ENCODE results near the gene LRIT1. TPM values are rescaled to one million over a fixed set of nuclear protein-coding genes. Genes with fewer than 3 reads are reported as not detected.

Gene LRIT1
- total RNA-seq, 4 donors from 2014 or later: not detected

DNA sequence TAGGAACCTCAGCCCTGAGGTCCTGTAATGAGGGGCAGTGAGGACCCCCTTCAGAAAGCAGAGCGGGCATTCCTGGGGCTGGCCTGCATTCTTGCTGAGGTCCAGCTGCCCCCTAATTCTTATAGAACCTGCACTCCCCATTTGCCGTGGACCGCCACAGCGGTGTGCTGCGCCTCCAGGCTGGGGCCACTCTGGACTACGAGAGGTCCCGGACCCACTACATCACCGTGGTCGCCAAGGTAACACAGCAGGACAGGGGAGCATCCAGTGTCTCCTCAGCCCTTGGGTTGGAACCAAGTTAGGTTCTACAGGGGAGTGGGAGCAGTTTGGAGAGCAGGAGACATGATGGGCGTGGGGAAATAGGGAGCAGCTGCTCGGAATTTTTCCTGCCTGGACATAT, 39.7 kb downstream of the LRIT1 start:
- H3K4me3 ChIP-seq: no peak overlapping the region
- DNase-seq (no peak), ATAC-seq (no peak)
- no peaks in the 10 kb centered on the region for H3K4me1 ChIP-seq
- no peaks in the 10 kb centered on the region for H3K9me3 ChIP-seq
- TF ChIP-seq, protein P1, sequence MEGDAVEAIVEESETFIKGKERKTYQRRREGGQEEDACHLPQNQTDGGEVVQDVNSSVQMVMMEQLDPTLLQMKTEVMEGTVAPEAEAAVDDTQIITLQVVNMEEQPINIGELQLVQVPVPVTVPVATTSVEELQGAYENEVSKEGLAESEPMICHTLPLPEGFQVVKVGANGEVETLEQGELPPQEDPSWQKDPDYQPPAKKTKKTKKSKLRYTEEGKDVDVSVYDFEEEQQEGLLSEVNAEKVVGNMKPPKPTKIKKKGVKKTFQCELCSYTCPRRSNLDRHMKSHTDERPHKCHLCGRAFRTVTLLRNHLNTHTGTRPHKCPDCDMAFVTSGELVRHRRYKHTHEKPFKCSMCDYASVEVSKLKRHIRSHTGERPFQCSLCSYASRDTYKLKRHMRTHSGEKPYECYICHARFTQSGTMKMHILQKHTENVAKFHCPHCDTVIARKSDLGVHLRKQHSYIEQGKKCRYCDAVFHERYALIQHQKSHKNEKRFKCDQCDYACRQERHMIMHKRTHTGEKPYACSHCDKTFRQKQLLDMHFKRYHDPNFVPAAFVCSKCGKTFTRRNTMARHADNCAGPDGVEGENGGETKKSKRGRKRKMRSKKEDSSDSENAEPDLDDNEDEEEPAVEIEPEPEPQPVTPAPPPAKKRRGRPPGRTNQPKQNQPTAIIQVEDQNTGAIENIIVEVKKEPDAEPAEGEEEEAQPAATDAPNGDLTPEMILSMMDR (IDR thresholded peaks at IDR 0.05 in 4 of 5, conservative IDR thresholded peaks at IDR 0.05 in 1 of 5): no peak
- TF ChIP-seq POLR2A (IDR thresholded peaks at IDR 0.05): no peak
- H3K27me3 ChIP-seq: peaks cover 0 to 3% (median under 1%) of the 10 kb centered on the region in 3 donors
- intact Hi-C loops (cut with DNase I; ENCODE audit: low total_unique reads): no loop called here
- in situ Hi-C loops (cut with MboI; ENCODE audit: low sequenced_read_pairs in 4 of 4): no loop called here
- no peaks in the 10 kb centered on the region for H3K36me3 ChIP-seq
- H3K27ac ChIP-seq: no peak overlapping the region

DNA sequence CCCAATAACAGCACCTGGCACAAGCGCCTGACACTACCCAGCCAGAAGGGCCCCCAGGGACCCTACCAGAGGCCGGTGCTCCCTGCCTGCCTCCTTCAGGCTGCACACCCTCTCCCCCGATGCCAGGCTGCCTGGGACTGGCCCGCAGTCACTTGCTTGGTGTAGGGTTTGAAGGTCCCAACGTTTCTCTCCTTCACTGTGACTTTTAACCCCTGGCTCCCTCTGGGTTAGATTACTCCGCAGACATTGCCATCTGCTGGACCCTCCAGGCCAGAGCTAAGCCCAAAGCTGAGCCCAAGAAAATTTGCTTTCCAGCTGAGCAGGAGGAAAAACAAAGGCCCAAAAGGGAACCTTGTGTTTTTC, 40.1 kb downstream of the LRIT1 start:
- DNase-seq (no peak), ATAC-seq (no peak)
- in situ Hi-C loops (cut with MboI; ENCODE audit: low sequenced_read_pairs in 4 of 4) (no loop called here), intact Hi-C loops (cut with DNase I; ENCODE audit: low total_unique reads) (no loop called here)
- no peak for TF ChIP-seq POLR2A (IDR thresholded peaks at IDR 0.05)
- TF ChIP-seq, protein P1 (IDR thresholded peaks at IDR 0.05 in 4 of 5, conservative IDR thresholded peaks at IDR 0.05 in 1 of 5): no peak
- no peak overlapping the region for H3K4me3 ChIP-seq
- no peaks in the 10 kb centered on the region for H3K9me3 ChIP-seq
- peaks cover 0 to 5% (median 3%) of the 10 kb centered on the region in 3 donors for H3K27me3 ChIP-seq
- no peaks in the 10 kb centered on the region for H3K4me1 ChIP-seq
- H3K27ac ChIP-seq: no peak overlapping the region
- H3K36me3 ChIP-seq: no peaks in the 10 kb centered on the region

DNA sequence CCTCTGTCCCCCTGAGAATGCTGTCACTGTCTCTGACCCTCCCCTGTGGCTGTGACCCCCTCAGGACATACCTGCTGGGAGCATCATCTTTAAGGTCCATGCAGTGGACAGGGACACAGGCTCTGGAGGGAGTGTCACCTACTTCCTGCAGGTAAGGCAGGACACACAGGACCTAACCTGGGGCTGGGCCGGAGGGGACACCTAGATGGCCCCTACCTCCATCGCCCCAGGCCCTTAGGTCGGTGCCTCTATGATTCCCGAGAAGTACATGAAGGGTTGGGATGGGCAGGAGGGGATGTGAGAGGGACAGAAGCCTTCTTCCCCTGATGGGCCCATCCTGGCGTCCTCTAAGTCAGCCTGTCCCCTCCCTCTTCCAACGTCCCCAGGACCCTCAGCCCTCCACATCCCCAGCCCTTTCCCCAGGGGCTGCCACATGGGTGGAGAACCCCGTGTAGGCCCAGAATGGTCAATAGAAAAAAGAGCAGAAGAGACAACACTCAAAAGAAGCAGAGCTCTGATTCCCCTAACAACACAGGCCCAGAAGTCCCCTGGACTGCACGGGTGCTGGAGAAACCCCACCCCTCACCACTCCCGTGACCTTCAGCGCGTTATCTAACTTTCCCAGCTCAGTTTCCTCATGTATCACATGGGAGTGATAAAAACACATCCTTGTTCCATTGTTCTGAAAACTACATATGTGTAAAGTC, 40.7 kb downstream of the LRIT1 start:
- Histone ChIP-seq H3K27ac (no peak overlapping the region), H3K36me3 (no peaks in the 10 kb centered on the region), H3K4me3 (no peak overlapping the region), H3K9me3 (no peaks in the 10 kb centered on the region), H3K27me3 (peaks cover under 1 to 9% (median 3%) of the 10 kb centered on the region in 3 donors), H3K4me1 (no peaks in the 10 kb centered on the region)
- in situ Hi-C loops (cut with MboI; ENCODE audit: low sequenced_read_pairs in 4 of 4) (no loop called here), intact Hi-C loops (cut with DNase I; ENCODE audit: low total_unique reads) (no loop called here)
- no peak for TF ChIP-seq POLR2A (IDR thresholded peaks at IDR 0.05)
- TF ChIP-seq, protein P1 (IDR thresholded peaks at IDR 0.05 in 4 of 5, conservative IDR thresholded peaks at IDR 0.05 in 1 of 5): no peak
- DNase-seq (no peak), ATAC-seq (no peak)

DNA sequence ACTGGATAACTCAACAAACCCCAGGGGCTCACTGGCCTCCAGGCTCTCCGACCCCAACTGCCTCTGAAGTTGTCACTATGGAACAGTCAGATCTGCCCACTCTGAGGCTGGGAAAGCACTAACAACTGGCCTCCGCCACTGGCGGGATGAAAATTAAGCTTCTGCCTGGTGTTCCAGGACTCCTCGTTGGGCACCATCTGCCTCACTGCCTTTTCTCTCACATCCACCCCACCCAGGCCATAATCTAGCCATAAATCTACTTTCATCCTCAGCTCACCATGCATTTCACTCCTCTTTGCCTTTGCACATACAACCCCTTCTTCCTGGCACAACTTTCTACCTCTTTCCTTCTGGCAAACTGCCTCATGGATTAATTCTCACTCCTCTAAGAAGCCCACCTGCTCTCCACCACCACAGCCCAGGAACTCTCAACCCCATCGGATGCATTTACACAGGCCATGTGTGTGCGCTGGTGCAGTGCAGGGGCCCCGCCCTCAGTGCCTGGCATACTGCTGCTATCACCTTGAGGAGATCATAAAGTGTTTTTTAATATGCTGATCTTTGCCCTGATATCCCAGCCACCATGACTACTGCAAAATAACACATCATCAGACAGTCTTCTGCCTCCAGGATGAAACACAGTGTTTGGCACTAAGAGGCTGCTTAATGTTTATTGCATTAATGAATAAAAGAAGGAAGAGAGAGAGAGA, 43.0 kb downstream of the LRIT1 start:
- H3K27me3 ChIP-seq: peaks cover 15 to 25% (median 20%) of the 10 kb centered on the region in 3 donors
- TF ChIP-seq POLR2A (IDR thresholded peaks at IDR 0.05): no peak
- TF ChIP-seq, protein P1 (IDR thresholded peaks at IDR 0.05 in 4 of 5, conservative IDR thresholded peaks at IDR 0.05 in 1 of 5): no peak
- DNase-seq (no peak), ATAC-seq (no peak)
- H3K27ac ChIP-seq: no peak overlapping the region
- peaks cover 0 to 3% of the 10 kb centered on the region in 2 donors for H3K4me1 ChIP-seq
- no peaks in the 10 kb centered on the region for H3K9me3 ChIP-seq
- no peaks in the 10 kb centered on the region for H3K36me3 ChIP-seq
- in situ Hi-C loops (cut with MboI; ENCODE audit: low sequenced_read_pairs in 4 of 4) (no loop called here), intact Hi-C loops (cut with DNase I; ENCODE audit: low total_unique reads) (no loop called here)
- H3K4me3 ChIP-seq: no peak overlapping the region
